Fibroblast of lung (primary cell): Measurements from ENCODE around the gene UGT2B10. TPM values are rescaled to one million over a fixed set of nuclear protein-coding genes. Genes with fewer than 3 reads are reported as not detected.

Source experiments
- DNase-seq, 2 donors: peaks; one replicate each; pipeline versions ENCODE4 v3.0.0 to v3.0.0-alpha.2; 2010; ENCODE audit warnings: low read depth in 2 of 2
- H2AFZ ChIP-seq: 2 replicates; pipeline ENCODE4 v1.5.1; 2012; ENCODE audit warnings: low read length, control low read depth, inconsistent platforms
- H3K27ac ChIP-seq: 2 replicates; pipeline ENCODE4 v1.5.1; 2011; ENCODE audit warnings: low read length, control low read depth; ENCODE audit not compliant: insufficient read depth
- H3K27me3 ChIP-seq: 2 replicates; pipeline ENCODE4 v1.5.1; 2011; ENCODE audit warnings: mild to moderate bottlenecking, low read length; ENCODE audit not compliant: control insufficient read depth, insufficient read depth
- H3K36me3 ChIP-seq: 2 replicates; pipeline ENCODE4 v1.5.1; 2011; ENCODE audit warnings: low read length; ENCODE audit not compliant: control insufficient read depth, insufficient read depth
- H3K4me1 ChIP-seq: 2 replicates; pipeline ENCODE4 v1.5.1; 2011; ENCODE audit warnings: low read length; ENCODE audit not compliant: control insufficient read depth, insufficient read depth; ENCODE audit errors: extremely low read depth
- H3K4me2 ChIP-seq: 2 replicates; pipeline ENCODE4 v1.5.1; 2011; ENCODE audit warnings: low read length, control low read depth; ENCODE audit not compliant: insufficient read depth; ENCODE audit errors: extremely low read depth
- H3K4me3 ChIP-seq, 4 experiments: fragments of 200-600 bp in 1 of 4; sonication (generic) in 1 of 4; replicated peaks in 1 of 4; 2 replicates each; pipeline ENCODE4 v1.5.1; 2011 to 2016; ENCODE audit warnings: low read length in 4 of 4, low read depth in 3 of 4, mild to moderate bottlenecking in 3 of 4, control low read depth in 2 of 4, inconsistent platforms in 1 of 4, mixed read lengths in 1 of 4; ENCODE audit not compliant: insufficient read depth in 1 of 4; ENCODE audit errors: control extremely low read depth in 1 of 4
- H3K79me2 ChIP-seq: 2 replicates; pipeline ENCODE4 v1.5.1; 2012; ENCODE audit warnings: mild to moderate bottlenecking, low read length, inconsistent platforms; ENCODE audit not compliant: control insufficient read depth, insufficient read depth
- H3K9ac ChIP-seq: 2 replicates; pipeline ENCODE4 v1.5.1; 2011; ENCODE audit warnings: mild to moderate bottlenecking, low read length, control low read depth; ENCODE audit not compliant: insufficient read depth
- H3K9me3 ChIP-seq: 2 replicates; pipeline ENCODE4 v1.5.1; 2012; ENCODE audit warnings: low read depth, low read length; ENCODE audit not compliant: control insufficient read depth, insufficient read depth
- H4K20me1 ChIP-seq: 2 replicates; pipeline ENCODE4 v1.5.1; 2011; ENCODE audit warnings: low read length; ENCODE audit not compliant: control insufficient read depth, insufficient read depth; ENCODE audit errors: extremely low read depth
- EZH2 ChIP-seq: IDR thresholded peaks from 2 replicates; pipeline ENCODE4 v1.5.1; 2012; ENCODE audit warnings: low read length, control low read depth, mild to moderate bottlenecking; ENCODE audit errors: missing control alignments
- polyA plus RNA-seq, 2 donors: library from polyadenylated mRNA; depleted of rRNA in 1 of 2; stranded (reverse) in 1 of 2; unstranded in 1 of 2; fragments of >200 nt; gene quantifications; 2 replicates each; pipeline ENCODE4 v1.2.1, GENCODE V29; 2011 to 2012; ENCODE audit warnings: missing spikeins in 1 of 2
- total RNA-seq: library from RNA; depleted of rRNA; stranded (reverse); fragments of >200 nt; gene quantifications from 2 replicates; pipeline ENCODE4 v1.2.1, GENCODE V29; 2014
- TF ChIP-seq, protein P1 (sequence below), 2 donors: IDR thresholded peaks in 1 of 2; conservative IDR thresholded peaks in 1 of 2; 1 replicate in 1 of 2; 2 replicates in 1 of 2; pipeline ENCODE4 v1.5.1; 2011 to 2012; ENCODE audit warnings: low read length in 2 of 2, control low read depth in 1 of 2, inconsistent platforms in 1 of 2, low read depth in 1 of 2, mild to moderate bottlenecking in 1 of 2

The UGT2B10 gene
- total and polyA plus RNA-seq, 2 donors (not counting 1 experiment from before 2014, with no cell fraction given) = not detected

- H3K27ac ChIP-seq = no peak overlapping the region
- H2AFZ ChIP-seq = no peak overlapping the region
- H3K4me1 ChIP-seq = no peaks in the 10 kb centered on the region
- no peaks in the 10 kb centered on the region for H3K79me2 ChIP-seq
- no peaks in the 10 kb centered on the region for H4K20me1 ChIP-seq
- no peaks in the 10 kb centered on the region for H3K36me3 ChIP-seq
- H3K4me3 ChIP-seq = no peak overlapping the region
- no peaks in the 10 kb centered on the region for H3K27me3 ChIP-seq
- no peaks in the 10 kb centered on the region for H3K9me3 ChIP-seq
- no peak overlapping the region for H3K4me2 ChIP-seq
- TF ChIP-seq EZH2 = no peak
- TF ChIP-seq, protein P1, sequence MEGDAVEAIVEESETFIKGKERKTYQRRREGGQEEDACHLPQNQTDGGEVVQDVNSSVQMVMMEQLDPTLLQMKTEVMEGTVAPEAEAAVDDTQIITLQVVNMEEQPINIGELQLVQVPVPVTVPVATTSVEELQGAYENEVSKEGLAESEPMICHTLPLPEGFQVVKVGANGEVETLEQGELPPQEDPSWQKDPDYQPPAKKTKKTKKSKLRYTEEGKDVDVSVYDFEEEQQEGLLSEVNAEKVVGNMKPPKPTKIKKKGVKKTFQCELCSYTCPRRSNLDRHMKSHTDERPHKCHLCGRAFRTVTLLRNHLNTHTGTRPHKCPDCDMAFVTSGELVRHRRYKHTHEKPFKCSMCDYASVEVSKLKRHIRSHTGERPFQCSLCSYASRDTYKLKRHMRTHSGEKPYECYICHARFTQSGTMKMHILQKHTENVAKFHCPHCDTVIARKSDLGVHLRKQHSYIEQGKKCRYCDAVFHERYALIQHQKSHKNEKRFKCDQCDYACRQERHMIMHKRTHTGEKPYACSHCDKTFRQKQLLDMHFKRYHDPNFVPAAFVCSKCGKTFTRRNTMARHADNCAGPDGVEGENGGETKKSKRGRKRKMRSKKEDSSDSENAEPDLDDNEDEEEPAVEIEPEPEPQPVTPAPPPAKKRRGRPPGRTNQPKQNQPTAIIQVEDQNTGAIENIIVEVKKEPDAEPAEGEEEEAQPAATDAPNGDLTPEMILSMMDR (conservative IDR thresholded peaks at IDR 0.05 in 1 of 2, IDR thresholded peaks at IDR 0.05 in 1 of 2; ENCODE audit: low read depth in 1 of 2, low read length in 2 of 2) = no peak
- no peak for DNase-seq
- H3K9ac ChIP-seq = no peak overlapping the region
These were observed 62.3 kb downstream of the UGT2B10 start for GRCh38 chr4:68878048-68878447.

Other genes starting within 250 kb of the UGT2B10 start
- gene UGT2B17, start 239.7 kb upstream of the UGT2B10 start, total RNA-seq = not detected in 2 replicates
- gene UGT2B17, start 239.7 kb upstream of the UGT2B10 start, polyA plus RNA-seq = not detected in 2 replicates
- gene UGT2B15, start 145.3 kb upstream of the UGT2B10 start, total RNA-seq = not detected in 2 replicates
- not detected in 2 replicates for gene UGT2B15, start 145.3 kb upstream of the UGT2B10 start, polyA plus RNA-seq
- not detected in 2 replicates for gene UGT2A3, start 135.8 kb downstream of the UGT2B10 start, total RNA-seq
- gene UGT2A3, start 135.8 kb downstream of the UGT2B10 start, polyA plus RNA-seq = not detected in 2 replicates